Ectodermal cell (in vitro differentiated cells): ENCODE results near the gene SDK1.
"Not testable (repeated sequence)": the region's sequence is repeated elsewhere in the genome, so short reads cannot be mapped to it uniquely, and the experiment has no call there.

Experiments
- H3K27ac ChIP-seq: 2 replicates; pipeline ENCODE4 v1.7.0; 2013; ENCODE audit warnings: mild to moderate bottlenecking, low read depth, low read length; ENCODE audit not compliant: insufficient read depth, poor library complexity, severe bottlenecking
- H3K27me3 ChIP-seq: 2 replicates; pipeline ENCODE4 v1.7.0; 2013; ENCODE audit warnings: mild to moderate bottlenecking, low read length; ENCODE audit not compliant: insufficient read depth, control insufficient read depth, poor library complexity, severe bottlenecking
- H3K36me3 ChIP-seq: one replicate; pipeline ENCODE4 v1.7.0; 2013; ENCODE audit warnings: low read length; ENCODE audit not compliant: control insufficient read depth, insufficient read depth
- H3K4me1 ChIP-seq: one replicate; pipeline ENCODE4 v1.7.0; 2013; ENCODE audit warnings: low read length; ENCODE audit not compliant: control insufficient read depth, insufficient read depth
- H3K4me3 ChIP-seq: 2 replicates; pipeline ENCODE4 v1.7.0; 2013; ENCODE audit warnings: low read depth, low read length, control low read depth; ENCODE audit not compliant: insufficient read depth
- H3K9me3 ChIP-seq: 2 replicates; pipeline ENCODE4 v1.7.0; 2013; ENCODE audit warnings: mild to moderate bottlenecking, low read length, moderate library complexity; ENCODE audit not compliant: control insufficient read depth
- WGBS, 2 experiments: methylation state at CpG; one replicate each; pipeline ENCODE4 v1.1.7; 2013; ENCODE audit warnings: missing lambda C conversion rate in 2 of 2; 5-methylcytosine and 5-hydroxymethylcytosine counted together

Gene SDK1

GRCh38 chr7:3730276-3730675, 429.2 kb downstream of the SDK1 start:
- Histone ChIP-seq H3K27me3 (no peaks in the 10 kb centered on the region), H3K36me3 (no peaks in the 10 kb centered on the region), H3K9me3 (no peaks in the 10 kb centered on the region), H3K4me1 (no peaks in the 10 kb centered on the region), H3K27ac (no peak overlapping the region), H3K4me3 (no peak overlapping the region)
- WGBS, 2 experiments: 91 to 95% methylated on average over 3 of the region's 3 CpGs

- Histone ChIP-seq H3K36me3 (no peaks in the 10 kb centered on the region), H3K27ac (no peak overlapping the region), H3K9me3 (no peaks in the 10 kb centered on the region), H3K27me3 (no peaks in the 10 kb centered on the region), H3K4me1 (no peaks in the 10 kb centered on the region), H3K4me3 (no peak overlapping the region)
- WGBS, 2 experiments: 95 to 98% methylated on average over 9 of the region's 9 CpGs
These were observed 431.4 kb downstream of the SDK1 start for GRCh38 chr7:3732395-3733005.

- H3K36me3 ChIP-seq: no peaks in the 10 kb centered on the region
These were observed 432.6 kb downstream of the SDK1 start for GRCh38 chr7:3733541-3734140.

DNA sequence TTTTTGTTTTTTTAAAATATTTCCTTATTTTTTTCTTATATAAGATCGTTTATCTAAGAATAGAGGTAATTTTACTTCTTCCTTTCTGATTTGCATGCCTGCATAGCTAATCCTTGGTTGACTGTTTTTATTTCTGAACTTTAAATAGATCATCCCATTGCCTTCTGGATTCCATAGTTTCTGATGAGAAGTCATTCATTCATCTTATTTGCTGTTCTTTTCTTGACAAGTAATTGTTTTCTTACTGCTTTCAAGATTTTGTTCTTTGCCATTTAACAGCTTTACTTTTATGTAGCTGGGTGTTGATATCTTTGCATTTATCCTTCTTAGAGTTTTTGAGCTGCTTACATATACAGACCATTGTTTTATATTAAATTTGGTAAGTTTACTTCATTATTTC, 437.9 kb downstream of the SDK1 start:
- Histone ChIP-seq H3K4me1 (no peaks in the 10 kb centered on the region), H3K9me3 (peaks cover 6% of the 10 kb centered on the region), H3K4me3 (no peak overlapping the region), H3K36me3 (no peaks in the 10 kb centered on the region), H3K27me3 (no peaks in the 10 kb centered on the region), H3K27ac (no peak overlapping the region)
- no CpG with 5 or more reads among the region's 1 CpG for WGBS, 2 experiments

More at GRCh38 chr7:3733541-3734140, 432.6 kb downstream of the SDK1 start:
- Histone ChIP-seq H3K9me3 (no peaks in the 10 kb centered on the region), H3K27ac (no peak overlapping the region), H3K4me3 (no peak overlapping the region), H3K27me3 (no peaks in the 10 kb centered on the region), H3K4me1 (no peaks in the 10 kb centered on the region)
- 86 to 92% methylated on average over 11 of the region's 11 CpGs for WGBS, 2 experiments

DNA sequence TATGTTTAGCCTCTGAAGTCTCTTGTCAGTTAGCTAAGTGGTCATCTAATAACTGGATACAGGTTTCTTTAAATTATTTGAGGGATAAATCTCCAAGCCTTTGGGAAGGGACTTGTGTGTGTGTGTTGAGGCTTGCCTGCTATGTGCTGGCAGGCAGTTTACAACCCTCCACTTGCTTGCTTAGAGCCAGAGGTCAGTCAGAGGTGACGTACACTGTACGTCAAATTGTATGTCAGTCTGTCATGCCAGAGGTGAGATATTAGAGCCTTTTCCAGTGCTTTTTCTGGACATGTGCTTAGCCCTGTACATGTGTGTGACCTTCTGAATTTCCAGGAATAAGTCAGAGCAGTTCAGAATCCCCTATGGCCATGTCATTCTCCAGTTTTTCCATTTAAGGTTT, 438.9 kb downstream of the SDK1 start:
- H3K36me3 ChIP-seq: no peaks in the 10 kb centered on the region
- H3K9me3 ChIP-seq: peaks cover 6% of the 10 kb centered on the region
- H3K27ac ChIP-seq: no peak overlapping the region
- H3K4me3 ChIP-seq: no peak overlapping the region
- no peaks in the 10 kb centered on the region for H3K27me3 ChIP-seq
- WGBS, 2 experiments: 95% methylated on average over 2 of the region's 2 CpGs
- H3K4me1 ChIP-seq: no peaks in the 10 kb centered on the region

DNA sequence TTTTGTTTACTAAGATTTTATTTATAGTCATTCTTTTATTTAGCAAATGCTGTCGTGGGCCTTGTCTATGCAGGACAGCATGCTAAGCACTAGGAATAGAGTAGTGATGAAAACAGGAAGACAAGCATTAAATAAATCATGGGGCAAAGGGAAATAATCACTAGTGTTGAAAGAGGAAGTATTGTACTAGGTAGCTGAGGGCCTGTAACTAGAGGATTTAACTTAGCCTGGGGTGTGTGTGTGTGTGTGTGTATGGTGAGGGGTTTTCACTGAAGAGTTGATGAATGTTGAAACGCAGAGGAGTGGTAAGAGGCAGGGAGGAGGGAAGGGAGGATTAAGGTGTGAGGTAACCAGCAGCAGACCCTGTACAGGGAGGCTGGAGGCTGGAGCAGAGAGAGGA, 446.4 kb downstream of the SDK1 start:
- Histone ChIP-seq H3K36me3 (no peaks in the 10 kb centered on the region), H3K4me3 (no peak overlapping the region), H3K27me3 (no peaks in the 10 kb centered on the region), H3K27ac (no peak overlapping the region), H3K4me1 (no peaks in the 10 kb centered on the region), H3K9me3 (no peaks in the 10 kb centered on the region)
- WGBS, 2 experiments: 86 to 90% methylated on average over 2 of the region's 2 CpGs

GRCh38 chr7:3748389-3748788, 447.3 kb downstream of the SDK1 start:
- H3K4me3 ChIP-seq: no peak overlapping the region
- no peaks in the 10 kb centered on the region for H3K9me3 ChIP-seq
- H3K27me3 ChIP-seq: no peaks in the 10 kb centered on the region
- 95 to 100% methylated on average over 2 of the region's 2 CpGs for WGBS, 2 experiments
- H3K27ac ChIP-seq: no peak overlapping the region
- H3K4me1 ChIP-seq: no peaks in the 10 kb centered on the region
- no peaks in the 10 kb centered on the region for H3K36me3 ChIP-seq

GRCh38 chr7:3753868-3754267, 452.8 kb downstream of the SDK1 start:
- H3K27me3 ChIP-seq: no peaks in the 10 kb centered on the region
- H3K4me1 ChIP-seq: peaks cover 15% of the 10 kb centered on the region
- H3K4me3 ChIP-seq: no peak overlapping the region
- no peaks in the 10 kb centered on the region for H3K36me3 ChIP-seq
- H3K27ac ChIP-seq: no peak overlapping the region
- no CpG with 5 or more reads among the region's 1 CpG for WGBS, 2 experiments
- H3K9me3 ChIP-seq: no peaks in the 10 kb centered on the region

GRCh38 chr7:3754493-3755341, 453.7 kb downstream of the SDK1 start:
- Histone ChIP-seq H3K4me3 (no peak overlapping the region), H3K36me3 (no peaks in the 10 kb centered on the region), H3K27me3 (no peaks in the 10 kb centered on the region), H3K9me3 (no peaks in the 10 kb centered on the region), H3K27ac (peak overlapping the region; percentile 60), H3K4me1 (peaks cover 15% of the 10 kb centered on the region)
- 57 to 62% methylated on average over 15 of the region's 15 CpGs for WGBS, 2 experiments

GRCh38 chr7:3755778-3756453, 454.9 kb downstream of the SDK1 start:
- not testable (repeated sequence) for H3K9me3 ChIP-seq, H3K27ac ChIP-seq, H3K27me3 ChIP-seq, H3K36me3 ChIP-seq, H3K4me3 ChIP-seq
- 95 to 96% methylated on average over 8 of the region's 8 CpGs for WGBS, 2 experiments
- H3K4me1 ChIP-seq: peaks cover 15% of the 10 kb centered on the region
